H9 (cell line): ENCODE data around the gene SCUBE2. TPM values are rescaled to one million over a fixed set of nuclear protein-coding genes. Genes with fewer than 3 reads are reported as not detected.
"Not testable (repeated sequence)": the region's sequence is repeated elsewhere in the genome, so short reads cannot be mapped to it uniquely, and the experiment has no call there.

Experiments
- DNase-seq: peaks from one replicate; pipeline ENCODE4 v3.0.0-alpha.2; 2017
- H2AFZ ChIP-seq: one replicate; pipeline ENCODE4 v1.6.1; 2013; ENCODE audit warnings: mild to moderate bottlenecking, low read length, control low read depth, moderate library complexity
- H2AK5ac ChIP-seq: 2 replicates; pipeline ENCODE4 v1.6.1; 2013; ENCODE audit warnings: low read length, control low read depth, mixed read lengths; ENCODE audit not compliant: insufficient read length
- H2BK120ac ChIP-seq: one replicate; pipeline ENCODE4 v1.6.1; 2013; ENCODE audit warnings: low read depth, mild to moderate bottlenecking, low read length, control low read depth, inconsistent platforms; ENCODE audit not compliant: poor library complexity, severe bottlenecking
- H2BK12ac ChIP-seq: 2 replicates; pipeline ENCODE4 v1.6.1; 2013; ENCODE audit warnings: low read length, control low read depth, mixed read lengths, low read depth; ENCODE audit not compliant: insufficient read length
- H2BK15ac ChIP-seq: 2 replicates; pipeline ENCODE4 v1.6.1; 2013; ENCODE audit warnings: low read depth, low read length, control low read depth
- H2BK20ac ChIP-seq: one replicate; pipeline ENCODE4 v1.6.1; 2013; ENCODE audit warnings: low read depth, mild to moderate bottlenecking, low read length, control low read depth, inconsistent platforms; ENCODE audit not compliant: poor library complexity, severe bottlenecking
- H2BK5ac ChIP-seq: 2 replicates; pipeline ENCODE4 v1.6.1; 2013; ENCODE audit warnings: low read length, control low read depth, mixed read lengths; ENCODE audit not compliant: insufficient read length
- H3K14ac ChIP-seq: 2 replicates; pipeline ENCODE4 v1.6.1; 2013; ENCODE audit warnings: low read length, control low read depth; ENCODE audit not compliant: insufficient read depth
- H3K18ac ChIP-seq: 2 replicates; pipeline ENCODE4 v1.6.1; 2013; ENCODE audit warnings: low read depth, mild to moderate bottlenecking, mixed read lengths, low read length, control low read depth; ENCODE audit not compliant: insufficient read length
- H3K23ac ChIP-seq: 2 replicates; pipeline ENCODE4 v1.6.1; 2013; ENCODE audit warnings: low read length, control low read depth, mixed read lengths, low read depth; ENCODE audit not compliant: insufficient read length
- H3K23me2 ChIP-seq: 2 replicates; pipeline ENCODE4 v1.6.1; 2013; ENCODE audit warnings: low read depth, mild to moderate bottlenecking, mixed read lengths, low read length, control low read depth; ENCODE audit not compliant: insufficient read length, poor library complexity, severe bottlenecking
- H3K27ac ChIP-seq: 2 replicates; pipeline ENCODE4 v1.5.1; 2013; ENCODE audit warnings: low read length, control low read depth, mixed read lengths, low read depth; ENCODE audit not compliant: insufficient read length
- H3K27me3 ChIP-seq: 2 replicates; pipeline ENCODE4 v1.6.1; 2013; ENCODE audit warnings: low read length, control low read depth, inconsistent platforms; ENCODE audit not compliant: insufficient read depth
- H3K4ac ChIP-seq: 2 replicates; pipeline ENCODE4 v1.6.1; 2013; ENCODE audit warnings: low read depth, mild to moderate bottlenecking, control low read depth, inconsistent platforms, low read length, moderate library complexity
- H3K4me1 ChIP-seq: 2 replicates; pipeline ENCODE4 v1.6.1; 2013; ENCODE audit warnings: low read length, control low read depth, inconsistent platforms; ENCODE audit not compliant: insufficient read depth
- H3K4me2 ChIP-seq: 2 replicates; pipeline ENCODE4 v1.6.1; 2013; ENCODE audit warnings: low read length, control low read depth, mixed read lengths; ENCODE audit not compliant: insufficient read length, insufficient read depth
- H3K56ac ChIP-seq: 2 replicates; pipeline ENCODE4 v1.6.1; 2013; ENCODE audit warnings: low read depth, mild to moderate bottlenecking, mixed read lengths, low read length, control low read depth; ENCODE audit not compliant: insufficient read length
- H3K79me1 ChIP-seq: 2 replicates; pipeline ENCODE4 v1.6.1; 2013; ENCODE audit warnings: low read depth, mild to moderate bottlenecking, moderate library complexity, low read length, control low read depth, inconsistent platforms; ENCODE audit not compliant: insufficient read depth, poor library complexity, severe bottlenecking
- H3K79me2 ChIP-seq: 2 replicates; pipeline ENCODE4 v1.6.1; 2013; ENCODE audit warnings: low read length, control low read depth, inconsistent platforms; ENCODE audit not compliant: insufficient read depth
- H3K9ac ChIP-seq: 2 replicates; pipeline ENCODE4 v1.6.1; 2013; ENCODE audit warnings: low read length, control low read depth, mixed read lengths; ENCODE audit not compliant: insufficient read length; ENCODE audit errors: extremely low read depth
- H3K9me3 ChIP-seq: one replicate; pipeline ENCODE4 v1.6.1; 2013; ENCODE audit warnings: low read depth, low read length, inconsistent platforms; ENCODE audit not compliant: control insufficient read depth
- H3T11ph ChIP-seq: one replicate; pipeline ENCODE4 v1.6.1; 2013; ENCODE audit warnings: mild to moderate bottlenecking, low read length, control low read depth, inconsistent platforms
- H4K20me1 ChIP-seq: one replicate; pipeline ENCODE4 v1.6.1; 2013; ENCODE audit not compliant: control insufficient read depth, insufficient read length, insufficient read depth
- H4K5ac ChIP-seq: 2 replicates; pipeline ENCODE4 v1.6.1; 2013; ENCODE audit warnings: low read depth, mild to moderate bottlenecking, mixed read lengths, low read length, control low read depth; ENCODE audit not compliant: insufficient read length
- H4K8ac ChIP-seq: replicated peaks from 2 replicates; pipeline ENCODE4 v1.6.1; 2013; ENCODE audit warnings: low read length, control low read depth, mixed read lengths, low read depth; ENCODE audit not compliant: insufficient read length
- H4K91ac ChIP-seq: 2 replicates; pipeline ENCODE4 v1.6.1; 2013; ENCODE audit warnings: low read depth, mild to moderate bottlenecking, moderate library complexity, mixed read lengths, low read length, control low read depth; ENCODE audit not compliant: insufficient read length
- H3K27ac Mint-ChIP-seq, 3 experiments: 2 replicates in 2 of 3; 3 replicates in 1 of 3; pipeline ENCODE4 v1.8.0; 2020 to 2021; ENCODE audit warnings: mixed read lengths in 3 of 3, mild to moderate bottlenecking in 1 of 3, moderate library complexity in 1 of 3
- H3K27me3 Mint-ChIP-seq: 2 replicates; pipeline ENCODE4 v1.8.0; 2021; ENCODE audit warnings: low read depth, mild to moderate bottlenecking, moderate library complexity, mixed read lengths
- H3K36me3 Mint-ChIP-seq, 3 experiments: 2 replicates in 2 of 3; 3 replicates in 1 of 3; pipeline ENCODE4 v1.8.0; 2020 to 2021; ENCODE audit warnings: low read depth in 3 of 3, mixed read lengths in 3 of 3; ENCODE audit not compliant: insufficient read depth in 1 of 3
- H3K4me1 Mint-ChIP-seq, 2 experiments: 2 replicates each; pipeline ENCODE4 v1.8.0; 2020; ENCODE audit warnings: mixed read lengths in 2 of 2
- H3K4me3 Mint-ChIP-seq, 2 experiments: 2 replicates in 1 of 2; 3 replicates in 1 of 2; pipeline ENCODE4 v1.8.0; 2020 to 2021; ENCODE audit warnings: mild to moderate bottlenecking in 2 of 2, mixed read lengths in 2 of 2, moderate library complexity in 1 of 2
- H3K9me3 Mint-ChIP-seq, 2 experiments: 2 replicates in 1 of 2; 3 replicates in 1 of 2; pipeline ENCODE4 v1.8.0; 2020; ENCODE audit warnings: mild to moderate bottlenecking in 2 of 2, mixed read lengths in 2 of 2, moderate library complexity in 1 of 2
- CTCF ChIP-seq: fragments of 200-600 bp; sonication (generic); conservative IDR thresholded peaks from 3 replicates; pipeline ENCODE4 v1.8.0; 2021; ENCODE audit warnings: antibody characterized with exemption, mild to moderate bottlenecking
- WGBS: extraction: QIAGEN DNeasy Blood & Tissue Kit; methylation state at CpG from one replicate; pipeline ENCODE4 v1.1.7; 2013; ENCODE audit warnings: missing lambda C conversion rate, low lambda C conversion rate, mixed read lengths; ENCODE audit not compliant: insufficient read length; ENCODE audit errors: extremely low coverage; 5-methylcytosine and 5-hydroxymethylcytosine counted together
- total RNA-seq: library from RNA; stranded (reverse); gene quantifications from 2 replicates; pipeline ENCODE4 v1.2.1, GENCODE V29; 2021

Gene SCUBE2
- total RNA-seq, 1 experiment from 2014 or later, result 1.6 TPM

DNA sequence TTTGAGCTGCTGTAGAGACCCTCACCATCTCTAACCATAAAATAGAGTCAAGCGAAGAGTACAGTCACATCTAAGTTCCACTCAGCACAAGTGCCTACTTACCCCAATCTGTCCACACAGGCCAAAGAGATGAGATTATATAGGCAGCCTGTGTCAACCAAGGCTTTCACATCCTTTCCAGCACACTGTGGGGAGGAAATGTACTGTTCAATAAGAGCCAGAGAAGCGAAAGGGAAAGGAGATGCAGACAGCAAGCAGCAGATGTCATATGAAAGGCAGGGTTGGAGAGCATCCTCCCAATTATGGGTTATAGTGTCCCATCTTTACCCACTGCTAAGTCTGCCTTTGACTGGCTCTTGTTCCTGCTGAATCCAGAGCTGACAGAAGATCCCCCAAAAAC lies 104.0 kb downstream of the SCUBE2 start:
- no peaks in the 10 kb centered on the region; a peak in 1 of 5 replicates for H3K9me3 Mint-ChIP-seq
- no peak for TF ChIP-seq CTCF
- H2BK15ac ChIP-seq, result no peak overlapping the region
- H2BK5ac ChIP-seq, result no peak overlapping the region
- no peak overlapping the region for H2BK20ac ChIP-seq
- H3K23me2 ChIP-seq, result no peaks in the 10 kb centered on the region
- no peak overlapping the region for H3T11ph ChIP-seq
- no peaks in the 10 kb centered on the region for H3K79me1 ChIP-seq
- H2BK120ac ChIP-seq, result no peak overlapping the region
- H3K56ac ChIP-seq, result no peak overlapping the region
- H3K36me3 Mint-ChIP-seq, result no peaks in the 10 kb centered on the region
- no peak overlapping the region for H2BK12ac ChIP-seq
- H3K27me3 ChIP-seq, result no peaks in the 10 kb centered on the region
- peaks cover 6 to 8% of the 10 kb centered on the region in 2 experiments; a peak in 2 of 4 replicates for H3K4me1 Mint-ChIP-seq
- H3K27me3 Mint-ChIP-seq, result peaks cover 3% of the 10 kb centered on the region; the same call in 1 of the 2 replicates
- peaks cover 4% of the 10 kb centered on the region; the same call in 1 of the 2 replicates for H3K4me1 ChIP-seq
- H4K8ac ChIP-seq, result no peak overlapping the region
- H3K27ac Mint-ChIP-seq, result no peak overlapping the region
- H3K14ac ChIP-seq, result no peak overlapping the region
- H4K91ac ChIP-seq, result no peak overlapping the region
- no peak overlapping the region for H3K27ac ChIP-seq
- no peak overlapping the region for H2AFZ ChIP-seq
- no peak overlapping the region for H4K5ac ChIP-seq
- no peak overlapping the region for H3K23ac ChIP-seq
- no peak overlapping the region for H3K4me2 ChIP-seq
- no CpG with 5 or more reads among the region's 2 CpGs for WGBS
- no peak overlapping the region for H2AK5ac ChIP-seq
- no peak overlapping the region for H3K18ac ChIP-seq
- H4K20me1 ChIP-seq, result no peaks in the 10 kb centered on the region
- no peak overlapping the region for H3K9ac ChIP-seq
- DNase-seq, result no peak
- H3K79me2 ChIP-seq, result no peaks in the 10 kb centered on the region
- no peaks in the 10 kb centered on the region for H3K9me3 ChIP-seq
- no peak overlapping the region for H3K4me3 Mint-ChIP-seq
- no peak overlapping the region for H3K4ac ChIP-seq

DNA sequence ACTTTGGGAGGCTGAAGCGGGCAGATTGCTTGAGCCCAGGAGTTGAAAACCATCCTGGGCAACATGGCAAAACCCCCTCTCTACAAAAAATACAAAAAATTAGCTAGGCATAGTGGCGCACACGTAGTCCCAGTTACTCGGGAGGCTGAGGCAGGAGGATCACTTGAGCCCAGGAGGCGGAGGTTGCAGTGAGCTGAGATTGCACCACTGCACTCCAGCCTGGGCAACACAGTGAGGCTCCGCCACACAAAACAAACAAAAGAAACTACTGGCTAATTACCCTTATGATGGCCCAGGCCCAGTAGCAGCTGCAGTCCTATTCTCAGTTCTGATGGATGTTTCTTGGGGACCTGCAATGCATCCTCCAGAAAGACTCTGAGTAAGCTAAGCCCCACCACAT lies 104.6 kb downstream of the SCUBE2 start:
- H3K27me3 Mint-ChIP-seq, H4K20me1 ChIP-seq, H2BK5ac ChIP-seq, H4K5ac ChIP-seq, H3K79me1 ChIP-seq, H2AFZ ChIP-seq, H3K9me3 ChIP-seq, H3K56ac ChIP-seq, H3K4me3 Mint-ChIP-seq, H2BK15ac ChIP-seq, H3K23ac ChIP-seq, H3K4me1 ChIP-seq, H3K27ac Mint-ChIP-seq, H3K4me1 Mint-ChIP-seq, H2BK20ac ChIP-seq, H3K79me2 ChIP-seq, H3K36me3 Mint-ChIP-seq, DNase-seq, H3K18ac ChIP-seq, H3K14ac ChIP-seq, H4K91ac ChIP-seq, H2AK5ac ChIP-seq, H3K27ac ChIP-seq, H3K9ac ChIP-seq, H3T11ph ChIP-seq, H3K27me3 ChIP-seq, H2BK12ac ChIP-seq, H4K8ac ChIP-seq, H3K4ac ChIP-seq, H3K4me2 ChIP-seq, H3K23me2 ChIP-seq, H2BK120ac ChIP-seq, H3K9me3 Mint-ChIP-seq: not testable (repeated sequence)
- WGBS, result no CpG with 5 or more reads among the region's 6 CpGs
